Gastrocnemius medialis (tissue), 4 donors: Measurements from ENCODE around the gene ETV6. TPM values are rescaled to one million over a fixed set of nuclear protein-coding genes. Genes with fewer than 3 reads are reported as not detected.

Experiments
- ATAC-seq, 2 donors: fragments of 150-250 bp; one replicate each; pipeline ENCODE4 v1.9.1; 2016
- DNase-seq, 2 donors: peaks; one replicate each; pipeline ENCODE4 v3.0.0-alpha.2; 2019
- H3K27ac ChIP-seq, 4 donors: fragments of 200-600 bp; sonication (generic); 1 replicate in 1 of 4; 2 replicates in 3 of 4; pipeline ENCODE4 v1.5.1; 2016 to 2018; ENCODE audit warnings: mild to moderate bottlenecking in 2 of 4, moderate library complexity in 1 of 4
- H3K27me3 ChIP-seq, 3 donors: fragments of 200-600 bp; sonication (generic) in 2 of 3; 1 replicate in 1 of 3; 2 replicates in 2 of 3; pipeline versions ENCODE4 v1.5.1 to v1.6.0; 2016 to 2019; ENCODE audit warnings: mild to moderate bottlenecking in 1 of 3, moderate library complexity in 1 of 3
- H3K36me3 ChIP-seq, 2 donors: fragments of 200-600 bp; sonication (generic) in 1 of 2; one replicate each; pipeline ENCODE4 v1.5.1; 2017 to 2018
- H3K4me1 ChIP-seq, 2 donors: fragments of 200-600 bp; sonication (generic) in 1 of 2; one replicate each; pipeline ENCODE4 v1.5.1; 2016 to 2017; ENCODE audit warnings: mild to moderate bottlenecking in 2 of 2
- H3K4me3 ChIP-seq, 4 donors: fragments of 200-600 bp; sonication (generic) in 3 of 4; 1 replicate in 1 of 4; 2 replicates in 3 of 4; pipeline ENCODE4 v1.5.1; 2016 to 2019; ENCODE audit warnings: mild to moderate bottlenecking in 2 of 4
- H3K9me3 ChIP-seq, 3 donors: fragments of 200-600 bp; sonication (generic) in 2 of 3; 1 replicate in 1 of 3; 2 replicates in 2 of 3; pipeline ENCODE4 v1.5.1; 2016 to 2019
- CTCF ChIP-seq, 5 experiments: fragments of 450-650 bp in 3 of 5; fragments of 200-600 bp in 2 of 5; sonication (generic) in 2 of 5; IDR thresholded peaks in 4 of 5; conservative IDR thresholded peaks in 1 of 5; 1 replicate in 4 of 5; 2 replicates in 1 of 5; pipeline ENCODE4 v1.5.1; 2016 to 2019; ENCODE audit warnings: antibody characterized with exemption in 5 of 5, mild to moderate bottlenecking in 3 of 5, moderate library complexity in 3 of 5
- POLR2A ChIP-seq, 2 donors: fragments of 450-650 bp; IDR thresholded peaks; one replicate each; pipeline ENCODE4 v1.6.1; 2017; ENCODE audit warnings: antibody characterized with exemption in 2 of 2, mild to moderate bottlenecking in 2 of 2, moderate library complexity in 2 of 2
- in situ Hi-C, 4 donors: fragments of 200-750 bp; cut with MboI; loops; one replicate each; pipeline versions ENCODE4 v1.15.0 to v1.8.0; 2017; ENCODE audit warnings: low sequenced_read_pairs in 4 of 4
- intact Hi-C: fragments of 100-400 bp; cut with DNase I; formaldehyde crosslinking; loops from one replicate; pipeline ENCODE4 v1.15.1; 2023; ENCODE audit warnings: low total_unique reads
- total RNA-seq, 4 donors: library from RNA; depleted of rRNA; stranded (reverse); fragments of >200 nt; gene quantifications; one replicate each; pipeline versions ENCODE4 v1.1.0 to v1.2.3, GENCODE V29; 2016

Gene ETV6
- total RNA-seq, 4 donors from 2014 or later = 2.8 to 5.9 (median 3.3) TPM

- intact Hi-C loops (no loop called here), in situ Hi-C loops (no loop called here)
- H3K36me3 ChIP-seq = no peaks in the 10 kb centered on the region
- no peak overlapping the region for H3K27ac ChIP-seq
- DNase-seq (no peak), ATAC-seq (no peak)
- H3K4me1 ChIP-seq = peaks cover 33 to 43% of the 10 kb centered on the region in 2 donors
- H3K9me3 ChIP-seq = no peaks in the 10 kb centered on the region
- TF ChIP-seq POLR2A (IDR thresholded peaks at IDR 0.05) = no peak
- TF ChIP-seq CTCF (IDR thresholded peaks at IDR 0.05 in 4 of 5, conservative IDR thresholded peaks at IDR 0.05 in 1 of 5) = no peak
- H3K4me3 ChIP-seq = no peak overlapping the region
- H3K27me3 ChIP-seq = no peaks in the 10 kb centered on the region
These were observed 19.9 kb downstream of the ETV6 start for GRCh38 chr12:11669348-11669747.

GRCh38 chr12:11672256-11673191, 23.1 kb downstream of the ETV6 start:
- Histone ChIP-seq H3K9me3 (no peaks in the 10 kb centered on the region), H3K4me1 (peaks cover 44 to 45% of the 10 kb centered on the region in 2 donors), H3K36me3 (no peaks in the 10 kb centered on the region), H3K27me3 (no peaks in the 10 kb centered on the region), H3K4me3 (peak overlapping the region in 2 of 4 donors; percentile 8 to 12), H3K27ac (peak overlapping the region in 2 of 4 donors; percentile 8 to 20)
- peak; percentile 53 to 56 for ATAC-seq
- no peak for DNase-seq
- in situ Hi-C loops (no loop called here), intact Hi-C loops (no loop called here)
- TF ChIP-seq POLR2A (IDR thresholded peaks at IDR 0.05) (no peak), CTCF (IDR thresholded peaks at IDR 0.05 in 4 of 5, conservative IDR thresholded peaks at IDR 0.05 in 1 of 5) (no peak)

GRCh38 chr12:11673666-11674461, 24.4 kb downstream of the ETV6 start:
- DNase-seq = no peak
- Histone ChIP-seq H3K4me3 (no peak overlapping the region), H3K4me1 (peaks cover 40 to 49% of the 10 kb centered on the region in 2 donors), H3K27ac (no peak overlapping the region), H3K36me3 (no peaks in the 10 kb centered on the region), H3K27me3 (no peaks in the 10 kb centered on the region), H3K9me3 (no peaks in the 10 kb centered on the region)
- in situ Hi-C loops (no loop called here), intact Hi-C loops (no loop called here)
- no peak for ATAC-seq
- TF ChIP-seq CTCF (IDR thresholded peaks at IDR 0.05 in 4 of 5, conservative IDR thresholded peaks at IDR 0.05 in 1 of 5) (no peak), POLR2A (IDR thresholded peaks at IDR 0.05) (no peak)

GRCh38 chr12:11674894-11675390, 25.5 kb downstream of the ETV6 start:
- intact Hi-C loops = no loop called here

More at GRCh38 chr12:11674894-11675390, 25.5 kb downstream of the ETV6 start:
- Histone ChIP-seq H3K36me3 (no peaks in the 10 kb centered on the region), H3K27ac (no peak overlapping the region), H3K4me1 (peaks cover 47 to 53% of the 10 kb centered on the region in 2 donors), H3K4me3 (no peak overlapping the region), H3K27me3 (no peaks in the 10 kb centered on the region), H3K9me3 (no peaks in the 10 kb centered on the region)
- in situ Hi-C loops = no loop called here
- DNase-seq = no peak
- no peak for ATAC-seq
- TF ChIP-seq CTCF (IDR thresholded peaks at IDR 0.05 in 4 of 5, conservative IDR thresholded peaks at IDR 0.05 in 1 of 5) = no peak
- TF ChIP-seq POLR2A (IDR thresholded peaks at IDR 0.05) = no peak
